ENCODE data around the gene NPB.
A peak's percentile ranks its signal among the peaks of the same experiment; 100 is the strongest.

The NPB gene

DNA sequence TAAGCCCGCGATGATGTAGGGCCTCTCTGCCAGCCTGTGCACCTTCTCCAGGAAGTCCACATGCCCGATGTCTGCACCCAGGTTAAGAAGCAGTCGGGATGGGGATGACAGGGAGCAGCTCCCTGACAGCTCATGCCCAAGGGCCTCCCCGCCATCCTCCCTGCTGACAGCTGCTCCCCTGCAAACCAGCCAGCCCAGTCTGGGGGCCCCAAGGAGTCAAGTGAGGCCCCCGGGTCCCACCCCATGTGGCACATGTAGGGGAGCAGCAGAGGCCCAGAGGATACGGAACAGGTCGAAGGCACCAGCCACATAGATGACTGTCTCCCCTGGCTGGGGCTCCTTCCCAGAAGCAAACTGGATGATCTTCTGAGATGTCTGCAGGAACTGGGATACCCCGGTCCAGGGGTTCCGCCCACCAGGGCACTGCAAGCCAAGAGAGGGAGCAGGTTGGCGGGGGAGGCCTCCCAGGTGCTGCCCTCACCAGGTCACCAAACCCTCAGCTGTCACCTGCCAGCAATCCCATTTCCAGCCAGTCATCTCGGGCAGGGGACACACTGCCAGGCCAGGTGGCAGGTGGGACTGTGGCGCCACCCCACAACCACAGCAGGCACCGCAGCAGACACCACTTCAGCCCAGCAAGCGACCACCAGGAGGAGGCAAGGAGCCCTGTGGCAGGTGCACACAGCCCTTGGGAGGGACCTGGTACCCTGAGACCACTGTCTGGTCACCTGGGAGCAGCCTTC, 4.6 kb downstream of the NPB start:
- TF ChIP-seq, protein P1, sequence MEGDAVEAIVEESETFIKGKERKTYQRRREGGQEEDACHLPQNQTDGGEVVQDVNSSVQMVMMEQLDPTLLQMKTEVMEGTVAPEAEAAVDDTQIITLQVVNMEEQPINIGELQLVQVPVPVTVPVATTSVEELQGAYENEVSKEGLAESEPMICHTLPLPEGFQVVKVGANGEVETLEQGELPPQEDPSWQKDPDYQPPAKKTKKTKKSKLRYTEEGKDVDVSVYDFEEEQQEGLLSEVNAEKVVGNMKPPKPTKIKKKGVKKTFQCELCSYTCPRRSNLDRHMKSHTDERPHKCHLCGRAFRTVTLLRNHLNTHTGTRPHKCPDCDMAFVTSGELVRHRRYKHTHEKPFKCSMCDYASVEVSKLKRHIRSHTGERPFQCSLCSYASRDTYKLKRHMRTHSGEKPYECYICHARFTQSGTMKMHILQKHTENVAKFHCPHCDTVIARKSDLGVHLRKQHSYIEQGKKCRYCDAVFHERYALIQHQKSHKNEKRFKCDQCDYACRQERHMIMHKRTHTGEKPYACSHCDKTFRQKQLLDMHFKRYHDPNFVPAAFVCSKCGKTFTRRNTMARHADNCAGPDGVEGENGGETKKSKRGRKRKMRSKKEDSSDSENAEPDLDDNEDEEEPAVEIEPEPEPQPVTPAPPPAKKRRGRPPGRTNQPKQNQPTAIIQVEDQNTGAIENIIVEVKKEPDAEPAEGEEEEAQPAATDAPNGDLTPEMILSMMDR (IDR thresholded peaks at IDR 0.05; ENCODE audit: low read length, missing control alignments), result no peak
- no peak overlapping the region for H3K4me3 ChIP-seq (replicated peaks; ENCODE audit: low read depth, low read length)
- DNase-seq (ENCODE audit: low read depth), result no peak

GRCh38 chr17:81907219-81908145, 5.4 kb downstream of the NPB start:
- TF ChIP-seq, protein P1 (IDR thresholded peaks at IDR 0.05; ENCODE audit: low read length, missing control alignments), result no peak
- no peak for DNase-seq (ENCODE audit: low read depth)
- H3K4me3 ChIP-seq (replicated peaks; ENCODE audit: low read depth, low read length), result no peak overlapping the region

DNA sequence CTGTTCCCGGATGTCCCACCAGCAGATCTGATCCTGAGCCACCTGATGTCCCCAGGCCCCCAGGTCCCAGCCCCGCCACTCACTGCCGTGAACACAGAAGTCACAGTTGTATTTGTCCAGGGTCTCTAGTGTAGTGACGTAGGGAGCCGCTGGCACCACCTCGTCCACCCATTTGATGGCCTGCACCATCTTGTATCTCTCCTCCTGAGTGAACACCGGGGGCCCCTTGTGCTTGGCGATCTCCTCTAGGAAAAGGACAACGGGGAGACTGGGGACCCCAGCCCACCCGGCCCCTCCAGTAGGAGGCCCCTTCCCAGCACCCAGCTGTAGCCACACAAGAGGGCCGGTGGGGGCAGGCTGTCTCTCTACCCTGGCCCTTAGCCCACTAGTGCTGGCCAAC, 6.8 kb downstream of the NPB start:
- no peak for DNase-seq (ENCODE audit: low read depth)
- TF ChIP-seq, protein P1 (IDR thresholded peaks at IDR 0.05; ENCODE audit: low read length, missing control alignments), result no peak
- H3K4me3 ChIP-seq (replicated peaks; ENCODE audit: low read depth, low read length), result no peak overlapping the region

GRCh38 chr17:81909231-81909630, 7.2 kb downstream of the NPB start:
- no peak overlapping the region for H3K4me3 ChIP-seq (replicated peaks; ENCODE audit: low read depth, low read length)
- no peak for DNase-seq (ENCODE audit: low read depth)
- TF ChIP-seq, protein P1 (IDR thresholded peaks at IDR 0.05; ENCODE audit: low read length, missing control alignments), result no peak

DNA sequence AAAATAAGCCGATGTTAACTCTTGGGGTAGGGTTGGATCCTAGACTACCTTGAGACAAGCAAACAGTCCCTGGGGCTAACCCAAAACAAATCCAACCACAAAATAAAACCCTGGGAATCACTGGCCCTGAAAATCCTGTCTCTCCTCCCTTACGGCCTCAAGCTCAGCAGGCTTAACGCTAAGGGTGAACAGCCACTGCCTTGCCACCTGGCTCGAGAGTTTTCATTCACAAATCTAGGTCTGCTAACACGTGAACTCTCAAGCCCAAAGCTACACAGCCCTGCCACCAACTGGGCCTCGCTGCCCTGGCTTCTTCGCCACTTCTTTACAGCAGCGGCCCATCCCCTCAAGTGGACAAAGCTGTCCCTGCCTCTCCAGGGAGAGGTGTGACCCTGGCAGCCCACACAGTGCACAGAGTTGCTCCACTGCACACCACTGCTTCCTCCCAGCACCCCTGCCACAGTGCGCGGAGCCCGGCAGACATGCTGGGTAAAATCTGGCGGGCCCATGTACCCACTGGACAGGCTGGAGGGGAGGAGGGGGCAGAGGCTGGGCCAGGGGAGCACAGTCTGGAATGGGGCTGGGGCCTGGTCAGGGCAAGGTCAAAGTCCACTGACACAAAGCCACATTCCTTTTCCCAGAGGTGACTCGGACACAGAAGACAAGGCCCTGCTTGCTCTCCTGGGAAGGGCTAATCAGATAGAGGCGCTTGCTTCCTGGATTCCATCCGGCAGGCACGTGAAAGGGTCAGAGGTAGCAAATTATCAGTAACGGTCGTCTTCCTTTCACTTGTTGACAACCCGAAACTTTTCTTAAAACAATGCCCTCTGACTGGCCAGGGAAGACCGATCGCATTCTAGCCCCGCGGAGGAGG, 8.2 kb downstream of the NPB start:
- DNase-seq (ENCODE audit: low read depth), result no peak
- peak overlapping the region; percentile 65 for H3K4me3 ChIP-seq (replicated peaks; ENCODE audit: low read depth, low read length)
- TF ChIP-seq, protein P1 (IDR thresholded peaks at IDR 0.05; ENCODE audit: low read length, missing control alignments), result no peak

DNA sequence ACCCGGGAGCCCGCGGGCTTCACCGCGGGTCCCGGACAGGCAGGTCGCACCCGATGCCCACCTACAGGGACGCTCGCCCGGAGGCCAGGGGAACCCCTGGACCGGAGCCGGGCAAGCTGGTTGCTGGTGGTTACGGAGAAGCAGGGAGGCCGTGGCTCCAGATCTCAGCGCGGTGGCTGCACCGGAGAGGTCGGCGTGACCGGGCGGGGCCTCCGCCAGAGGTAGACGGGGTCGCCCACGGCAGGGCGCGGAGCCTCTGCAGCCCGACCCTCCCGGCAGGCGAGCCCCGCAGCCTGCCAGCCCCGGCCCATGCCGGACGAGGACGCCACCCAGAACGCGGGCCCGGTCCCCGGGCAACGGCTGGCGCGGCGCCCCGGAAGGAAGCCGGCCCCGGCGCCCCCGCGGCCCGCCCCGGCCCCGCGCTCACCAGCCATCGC, 8.8 kb downstream of the NPB start:
- TF ChIP-seq, protein P1 (IDR thresholded peaks at IDR 0.05; ENCODE audit: low read length, missing control alignments), result no peak

More for the DNA sequence above, 8.8 kb downstream of the NPB start:
- peak overlapping the region; percentile 65 for H3K4me3 ChIP-seq (replicated peaks; ENCODE audit: low read depth, low read length)
- DNase-seq (ENCODE audit: low read depth), result no peak
